GM21619 (cell line): Measurements from ENCODE around the gene GRAMD1B.

Source experiments
- ATAC-seq: cut with Tn5 transposase; IDR thresholded peaks from one replicate; pipeline ENCODE4 v1.9.1; 2021; ENCODE audit not compliant: unreplicated experiment

GRAMD1B gene

DNA sequence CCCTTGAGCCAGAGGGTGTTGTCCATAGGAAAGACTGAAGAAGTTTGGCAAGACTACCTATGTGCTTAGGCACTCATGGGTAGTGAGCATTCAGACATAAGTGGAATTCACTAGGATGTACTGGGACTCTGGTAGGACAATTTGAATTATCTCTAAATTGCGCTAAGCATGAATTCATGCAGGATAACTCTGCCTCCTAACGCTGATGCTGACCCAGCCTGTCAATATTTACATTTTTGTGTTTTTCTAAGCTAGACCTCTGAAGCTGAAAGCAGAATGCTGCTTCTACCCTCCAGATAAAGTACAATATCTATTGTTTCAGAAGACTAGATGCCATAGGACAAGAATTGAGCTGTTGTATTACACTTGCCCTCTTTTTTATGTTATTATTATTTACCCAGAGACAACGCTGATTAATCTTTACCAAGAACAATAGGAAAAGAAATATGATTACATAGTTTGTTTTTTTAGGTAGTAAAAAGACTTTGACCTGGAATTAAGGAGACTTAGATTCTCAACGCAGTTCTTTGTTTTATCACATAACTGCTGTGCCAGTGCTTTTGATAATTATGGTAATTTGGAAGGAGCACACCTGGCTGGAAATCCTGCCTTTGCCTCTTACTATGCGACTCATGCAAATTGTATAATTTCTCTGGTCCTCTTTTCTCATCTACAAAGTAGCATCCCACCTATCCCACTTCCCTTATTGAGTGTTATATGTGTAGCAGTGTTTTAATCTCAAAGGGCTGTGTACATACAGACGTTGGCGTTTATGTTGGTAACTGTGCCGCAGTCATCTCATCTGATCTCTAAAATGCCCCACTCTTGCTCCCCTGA, 21.2 kb upstream of the GRAMD1B start:
- no peak for ATAC-seq

DNA sequence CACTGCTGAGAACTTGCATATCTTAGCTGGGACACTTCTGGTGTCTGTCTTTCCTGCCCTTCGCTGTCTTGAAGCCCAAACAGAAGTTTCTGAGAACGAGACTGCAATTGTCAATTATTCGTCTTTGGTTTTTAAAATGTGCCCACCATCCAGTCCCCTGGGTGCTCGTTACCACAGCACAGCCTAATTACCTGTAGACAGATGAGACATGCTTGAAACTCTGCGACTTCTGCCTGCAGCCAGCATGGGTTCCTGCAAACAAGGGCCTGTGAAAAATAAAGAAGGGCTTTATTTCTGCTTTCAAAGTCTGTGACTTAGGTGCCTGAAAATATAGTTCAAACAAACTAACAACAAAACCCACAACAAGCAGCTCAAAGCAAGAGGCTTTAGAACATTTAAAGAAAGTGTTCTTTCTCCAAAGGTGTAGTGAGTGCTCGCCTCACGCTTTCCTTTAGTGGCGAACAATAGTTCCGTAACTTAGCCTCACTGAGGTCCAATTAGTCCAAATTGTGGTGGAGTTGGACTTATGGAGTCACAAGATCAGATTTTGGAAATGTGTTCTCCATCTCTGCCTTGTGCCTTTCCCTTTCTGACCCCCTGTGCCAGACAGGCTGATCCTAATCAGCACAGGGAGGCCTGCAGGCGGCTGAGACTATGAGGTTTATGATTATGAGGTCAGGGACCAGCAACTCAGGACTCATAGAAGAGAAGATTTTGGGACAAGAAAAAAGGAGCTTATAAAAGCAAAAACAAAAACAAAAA, 20.4 kb upstream of the GRAMD1B start:
- no peak for ATAC-seq

DNA sequence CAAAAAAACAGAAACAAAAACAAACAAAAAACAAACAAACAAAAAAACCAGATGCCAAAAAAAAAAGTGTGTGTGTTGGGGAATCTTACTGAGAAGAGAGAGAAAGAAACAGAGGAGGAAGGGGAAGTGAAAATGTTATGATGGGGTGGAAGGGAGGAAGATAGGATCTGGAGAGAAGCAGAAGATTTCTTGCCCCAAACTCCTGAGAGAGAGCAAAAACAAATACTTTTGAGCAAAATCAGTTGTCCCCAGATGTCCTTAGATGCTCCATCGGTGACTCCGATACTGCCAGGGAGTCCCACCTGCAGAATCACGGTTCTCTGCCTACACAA, 19.9 kb upstream of the GRAMD1B start:
- ATAC-seq, result no peak

DNA sequence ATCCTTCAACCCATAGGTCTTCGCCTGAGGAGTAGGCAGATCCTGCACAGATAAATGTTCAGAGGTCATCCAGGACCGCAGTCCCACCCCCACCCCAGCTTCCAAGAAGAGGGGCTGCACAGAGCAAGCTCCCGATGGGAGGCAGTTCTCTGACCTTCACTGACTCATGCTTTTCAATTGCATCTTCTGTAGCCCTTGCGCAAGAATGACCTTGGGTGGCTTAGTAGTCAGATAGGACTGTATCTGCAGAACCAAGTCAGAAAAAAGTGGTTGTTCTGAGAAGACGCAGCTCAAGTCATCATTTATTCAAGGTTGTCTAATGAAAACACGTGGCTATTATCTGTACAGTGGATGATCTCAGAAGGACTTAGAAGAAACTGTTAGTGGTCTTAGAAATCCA, 16.4 kb upstream of the GRAMD1B start:
- ATAC-seq, result no peak

DNA sequence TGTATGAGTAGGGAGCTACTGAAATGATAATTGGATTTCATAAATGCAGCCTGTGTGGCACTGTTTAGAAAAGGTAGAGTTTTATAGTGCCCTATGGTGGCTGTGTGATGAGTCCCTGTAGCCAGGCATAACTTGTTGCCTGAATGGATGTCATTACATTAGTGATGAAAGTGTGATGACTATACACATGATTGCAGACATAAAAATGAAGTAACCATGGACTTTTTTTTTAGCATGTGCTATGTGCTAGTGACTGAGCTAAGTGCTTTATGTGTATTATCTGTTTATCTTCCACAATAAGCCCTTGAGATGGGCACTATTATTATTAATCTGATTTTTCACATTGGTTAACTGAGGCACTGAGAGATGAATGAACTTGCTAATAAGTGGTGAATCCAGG, 13.5 kb upstream of the GRAMD1B start:
- ATAC-seq, result no peak

DNA sequence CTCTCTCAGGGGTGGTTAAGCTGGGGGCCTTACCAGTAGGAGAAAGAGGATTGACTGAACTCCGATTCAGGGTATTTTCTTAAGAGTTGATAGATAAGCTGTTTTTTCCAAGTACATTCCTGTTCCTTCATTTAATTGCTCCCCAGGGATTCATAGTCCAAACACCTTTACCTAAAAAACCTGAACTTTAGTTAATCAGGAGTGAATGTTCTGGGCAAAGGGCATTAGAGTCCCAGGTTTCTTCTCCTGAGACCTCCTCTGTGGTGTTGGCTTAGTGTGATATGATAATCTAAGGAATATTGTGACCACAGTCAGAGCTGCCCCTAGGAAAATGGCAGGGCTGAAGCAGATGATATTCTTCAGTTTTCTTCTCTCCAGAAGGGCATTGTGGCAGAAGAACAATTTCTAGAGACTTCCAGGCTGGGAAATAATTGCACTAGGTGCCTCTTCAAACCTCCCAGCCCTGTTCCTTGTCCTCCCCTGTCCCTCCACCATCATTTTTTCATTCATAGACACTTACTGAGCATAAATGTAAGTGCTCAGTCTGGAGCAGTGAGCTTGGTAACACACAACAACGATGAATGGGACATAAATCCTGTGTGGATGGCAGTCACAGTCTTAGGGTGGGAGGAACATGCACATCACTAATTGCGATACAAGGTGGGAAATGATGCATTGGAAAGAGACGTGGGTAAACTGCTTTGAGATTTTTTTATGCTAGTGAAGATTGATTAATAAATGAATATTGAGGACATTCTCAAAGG, 11.5 kb upstream of the GRAMD1B start:
- no peak for ATAC-seq

DNA sequence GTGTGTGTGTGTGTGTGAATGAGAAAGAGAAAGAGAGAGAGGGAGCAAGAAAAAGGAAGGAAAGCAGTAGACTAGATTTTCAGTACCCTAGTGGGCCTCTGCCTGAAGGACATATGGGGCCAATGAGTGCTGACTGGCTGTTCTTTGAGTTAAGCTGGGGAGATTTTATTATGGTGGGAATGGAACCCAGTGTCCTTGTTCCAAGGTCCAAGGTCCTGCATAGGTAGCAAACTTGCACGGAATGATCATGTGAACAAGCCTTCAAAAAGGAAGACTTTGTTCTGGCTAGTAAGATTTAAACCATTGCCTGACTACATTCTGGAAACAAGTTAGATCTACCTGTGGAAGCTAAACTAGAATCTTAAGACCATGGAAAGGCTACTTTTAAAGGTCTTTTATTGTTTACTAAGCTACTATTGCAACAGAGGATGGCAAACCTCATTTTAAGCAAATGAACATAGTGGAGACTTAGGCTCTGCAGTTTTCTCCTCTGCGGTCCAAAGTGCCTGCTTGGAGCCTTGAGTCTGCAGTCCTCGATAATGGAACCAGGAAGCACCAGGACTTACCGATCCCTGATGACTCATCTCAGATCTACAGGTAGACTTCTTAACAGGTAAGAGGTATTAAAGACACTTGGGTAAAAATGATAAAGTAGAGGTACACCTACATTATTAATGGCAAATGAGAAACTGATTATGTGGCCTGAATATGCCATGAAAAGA, 10.2 kb upstream of the GRAMD1B start:
- ATAC-seq, result no peak

DNA sequence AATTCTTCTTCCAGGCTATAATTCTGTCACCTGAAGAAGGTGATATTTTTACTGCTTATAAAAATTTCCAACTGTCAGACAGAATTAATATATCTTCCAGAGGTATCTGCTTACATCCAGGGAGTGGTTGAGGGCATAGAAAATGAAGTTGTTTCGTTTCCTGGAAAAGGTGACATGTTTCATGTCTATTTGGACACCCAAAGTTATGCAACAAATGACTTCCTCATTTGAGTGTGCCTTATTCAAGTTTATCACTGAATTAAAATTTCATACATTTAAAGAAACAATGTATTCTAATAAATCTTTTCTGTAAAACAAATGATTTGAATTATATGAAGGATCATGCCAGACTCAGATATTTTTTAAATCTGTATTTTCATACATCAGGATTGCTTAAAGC, 8.5 kb upstream of the GRAMD1B start:
- no peak for ATAC-seq

DNA sequence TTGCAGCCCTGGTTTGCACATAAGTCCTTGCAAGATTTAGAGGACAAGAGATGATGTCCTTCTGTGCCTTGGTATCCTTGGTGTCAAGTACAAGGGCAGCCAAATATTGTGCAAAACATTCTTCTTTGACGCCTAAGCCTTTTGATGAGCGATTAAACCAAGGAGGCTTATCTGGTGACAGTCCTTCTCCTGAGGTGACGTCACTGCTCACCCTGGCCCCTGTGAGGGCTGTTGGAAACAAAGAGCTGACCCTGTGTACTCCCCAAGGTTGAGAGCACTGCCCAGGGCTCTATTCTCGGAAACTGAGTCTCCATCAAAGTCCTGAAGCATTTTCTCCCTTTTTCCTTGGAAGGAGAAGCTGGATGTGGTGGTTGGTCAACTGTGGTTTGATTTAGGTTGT, 4.7 kb upstream of the GRAMD1B start:
- ATAC-seq, result no peak

DNA sequence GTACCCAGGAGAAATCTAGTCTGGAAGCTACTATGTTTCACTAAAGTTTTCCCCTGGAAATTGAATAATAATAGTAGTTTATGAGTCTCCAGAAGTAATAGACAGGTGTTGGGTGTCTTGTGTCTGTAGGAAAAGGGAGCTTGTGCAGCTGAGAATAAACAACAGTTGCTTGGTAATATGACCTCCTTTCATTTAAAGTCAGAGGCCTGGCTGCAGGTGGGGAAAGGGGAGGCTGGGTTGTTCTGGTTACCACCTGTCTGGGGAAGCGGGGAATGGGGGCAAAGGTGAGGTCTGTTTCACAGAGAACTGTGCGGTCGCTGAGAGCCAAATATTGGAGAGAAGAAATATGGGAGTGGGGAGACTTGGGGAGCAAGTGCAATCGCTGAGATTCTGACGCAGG, 3.3 kb upstream of the GRAMD1B start:
- ATAC-seq, result no peak

DNA sequence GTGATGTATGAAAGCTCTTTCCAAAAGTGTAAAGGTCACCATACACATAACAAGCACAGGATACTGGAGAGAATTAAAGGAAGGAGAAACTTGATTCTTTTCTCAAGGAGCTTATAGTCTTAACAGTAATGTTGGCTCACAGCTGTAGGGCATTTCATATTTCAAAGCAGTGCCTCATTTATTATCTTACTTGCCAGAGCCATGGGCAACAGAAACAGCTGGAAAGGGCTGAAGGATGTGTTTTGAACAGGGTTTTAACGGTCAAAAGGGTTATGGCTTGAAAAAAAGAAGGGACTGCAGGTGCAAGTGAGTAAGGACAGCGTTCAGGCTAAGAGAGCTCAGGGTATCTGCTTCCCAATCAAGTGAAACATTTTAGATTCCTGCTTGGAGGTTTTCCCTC, 2.7 kb upstream of the GRAMD1B start:
- no peak for ATAC-seq

DNA sequence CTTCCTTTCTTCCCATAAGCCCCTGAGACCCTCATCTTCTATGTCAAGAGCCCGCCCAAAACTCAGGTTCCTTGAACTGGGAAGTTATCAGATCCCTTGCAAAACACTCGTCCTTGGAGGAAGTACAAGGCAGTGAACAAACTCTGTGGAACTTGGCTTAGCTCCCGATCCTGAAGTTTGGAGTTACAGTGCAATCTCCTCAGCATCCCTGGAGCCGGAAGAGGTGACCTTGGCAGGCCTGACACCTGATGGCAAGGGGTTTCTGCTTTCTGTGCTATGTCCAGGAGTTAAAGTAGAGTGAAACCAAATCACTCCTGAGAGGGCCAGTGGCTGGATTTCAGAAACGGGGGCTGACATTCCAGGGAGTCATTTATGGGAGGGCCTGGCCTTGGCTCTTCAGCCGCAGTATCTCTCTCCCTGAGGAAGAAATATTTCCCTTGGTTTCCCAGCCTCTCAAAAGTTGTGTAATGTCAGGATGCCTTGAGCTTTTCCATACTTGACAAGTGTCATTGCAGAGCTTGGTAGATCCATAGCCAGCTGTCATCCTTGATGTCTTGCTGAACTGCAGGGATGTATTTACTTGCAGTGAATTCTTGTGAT, 1.9 kb upstream of the GRAMD1B start:
- no peak for ATAC-seq

DNA sequence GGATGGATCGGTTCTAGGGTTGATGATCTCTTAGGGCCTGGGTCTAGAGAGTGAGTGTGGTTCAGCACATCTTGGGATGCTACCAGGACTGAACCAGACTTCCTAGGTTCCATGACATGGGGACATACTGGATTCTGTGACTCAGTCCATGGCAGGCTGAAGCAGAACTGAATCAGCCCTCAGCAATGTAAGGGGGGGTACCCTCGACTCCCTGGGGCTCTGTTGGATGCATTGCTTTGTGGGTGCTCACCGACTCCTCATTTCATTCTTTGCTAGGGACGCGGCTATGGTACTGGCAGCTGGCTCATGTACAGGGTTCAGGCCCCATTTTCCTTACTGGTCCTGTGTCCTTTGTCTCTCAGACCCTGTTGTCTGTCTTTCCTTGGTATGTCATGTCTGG, 733 bp upstream of the GRAMD1B start:
- ATAC-seq, result no peak

DNA sequence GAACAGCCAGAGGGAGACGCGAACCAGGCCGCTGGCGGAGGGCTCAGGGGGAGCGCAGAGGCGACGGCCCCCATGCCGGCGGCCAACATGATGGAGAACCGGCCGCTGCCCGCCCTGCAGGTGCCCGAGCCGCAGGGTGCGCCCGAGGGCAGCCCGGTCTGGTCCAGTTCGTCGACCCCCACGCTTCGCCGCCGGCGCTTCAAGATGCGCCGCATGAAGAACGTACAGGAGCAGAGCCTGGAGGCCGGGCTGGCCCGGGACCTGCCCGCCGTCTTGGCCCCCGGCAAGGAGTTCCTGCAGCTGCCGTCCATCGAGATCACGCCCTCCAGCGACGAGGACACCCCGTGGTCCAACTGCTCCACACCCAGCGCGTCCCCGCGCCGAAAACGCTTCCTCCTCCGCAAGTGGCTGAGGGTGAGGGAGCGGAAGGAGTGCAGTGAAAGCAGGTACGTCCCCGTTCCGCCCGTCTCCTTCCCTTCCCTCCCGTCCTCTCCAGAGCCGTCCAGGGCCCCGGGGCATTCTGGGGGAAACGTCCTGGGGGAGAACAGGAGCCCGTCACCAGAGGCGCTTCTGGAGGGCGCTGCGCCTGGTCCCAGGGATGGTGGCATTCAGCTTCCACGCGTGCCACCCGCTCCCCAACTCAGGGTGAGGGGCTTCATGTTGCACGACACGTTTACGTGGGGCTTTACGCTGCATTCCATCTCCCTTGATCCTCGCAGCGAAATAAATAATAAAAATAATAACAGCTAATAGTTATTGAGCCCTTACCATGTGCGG, 840 bp downstream of the GRAMD1B start:
- ATAC-seq, result peak; percentile 43

DNA sequence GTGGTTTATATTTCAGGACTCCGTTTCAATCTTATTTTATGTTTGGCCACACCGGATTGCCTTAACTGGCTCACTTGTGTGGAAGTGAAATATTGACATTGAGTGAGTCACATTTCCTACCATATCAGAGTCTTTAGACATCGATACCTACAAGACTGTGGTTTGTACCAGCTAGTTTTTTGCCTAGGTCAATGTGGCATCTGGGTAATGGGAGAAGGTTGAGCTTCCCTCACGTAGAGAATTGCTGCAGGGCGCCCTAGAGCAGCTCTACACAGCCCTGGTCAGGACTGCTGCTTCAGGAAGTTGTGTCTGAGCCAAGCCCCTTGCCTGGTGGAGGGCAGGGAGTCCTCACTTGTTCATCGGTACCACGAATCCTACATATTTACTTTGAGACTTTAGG, 1.6 kb downstream of the GRAMD1B start:
- ATAC-seq, result no peak

DNA sequence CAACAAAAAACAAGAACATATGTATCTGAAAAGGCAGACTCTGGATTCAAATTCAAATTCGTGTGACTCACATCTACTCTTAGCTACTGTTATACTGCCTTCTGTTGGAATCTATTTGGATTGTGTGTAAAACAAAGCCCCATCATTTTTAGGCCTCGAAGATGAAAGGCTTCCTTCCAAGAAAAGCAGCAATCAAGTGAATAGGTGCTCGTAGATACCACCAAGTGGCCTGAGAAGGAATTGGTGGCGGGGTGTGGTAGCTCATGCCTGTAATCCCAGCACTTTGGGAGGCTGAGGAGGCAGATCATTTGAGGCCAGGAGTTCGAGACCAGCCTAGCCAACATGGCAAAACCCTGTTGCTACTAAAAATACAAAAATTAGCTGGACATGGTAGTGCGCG, 4.2 kb downstream of the GRAMD1B start:
- ATAC-seq, result no peak

DNA sequence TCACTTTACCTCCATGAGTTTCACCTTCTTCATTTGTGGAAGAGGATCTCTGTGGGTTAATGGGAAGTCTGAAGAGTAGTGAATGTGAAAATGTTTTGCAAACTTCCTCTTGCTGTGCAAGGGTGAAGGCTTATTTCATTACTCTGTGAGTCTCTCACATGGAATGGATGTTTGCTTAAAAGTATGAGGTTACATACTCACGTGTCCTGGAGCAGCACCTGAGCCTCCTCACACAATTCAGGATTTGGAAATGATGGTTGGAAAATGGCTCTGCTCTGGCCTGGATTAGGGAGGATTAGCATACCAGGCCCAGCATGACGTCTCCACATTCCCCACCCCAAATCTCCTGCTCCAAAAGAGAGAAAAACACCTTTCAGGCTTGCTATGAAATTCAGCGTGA, 4.8 kb downstream of the GRAMD1B start:
- no peak for ATAC-seq

DNA sequence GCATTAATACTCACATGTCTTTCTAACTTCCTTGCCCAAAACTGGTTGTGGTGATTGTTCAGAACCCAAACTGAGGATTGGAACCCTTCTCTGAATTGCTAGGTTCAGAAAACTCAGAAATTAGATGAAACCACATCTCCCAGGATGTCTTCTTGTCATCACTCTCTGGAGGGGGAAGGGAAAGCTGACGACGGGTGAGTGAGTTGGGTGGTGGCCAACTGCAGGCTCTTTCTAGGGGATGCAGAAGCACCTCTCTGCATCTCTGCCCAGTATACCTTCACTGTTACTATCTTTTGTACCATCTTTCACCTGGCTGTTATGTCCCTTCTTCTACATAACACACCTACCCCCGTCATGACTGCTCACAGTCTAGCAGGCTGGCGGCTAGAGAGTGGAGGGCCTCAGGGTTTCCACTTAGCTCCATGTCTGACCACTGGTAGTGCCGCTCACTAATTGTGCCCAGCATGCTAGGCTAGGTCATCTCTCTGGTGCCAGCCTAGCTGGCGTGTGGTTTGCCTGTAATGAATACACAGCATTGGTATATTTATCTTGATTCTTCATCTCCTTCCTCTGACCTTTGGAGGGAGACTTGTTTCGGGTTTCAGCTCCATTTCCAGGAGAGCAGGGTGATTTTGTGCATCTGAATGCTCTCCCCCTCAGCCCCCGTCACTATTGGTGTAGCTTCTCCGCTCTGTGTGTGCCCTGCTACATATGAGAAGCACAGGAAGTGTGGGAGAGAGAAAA, 7.3 kb downstream of the GRAMD1B start:
- no peak for ATAC-seq

DNA sequence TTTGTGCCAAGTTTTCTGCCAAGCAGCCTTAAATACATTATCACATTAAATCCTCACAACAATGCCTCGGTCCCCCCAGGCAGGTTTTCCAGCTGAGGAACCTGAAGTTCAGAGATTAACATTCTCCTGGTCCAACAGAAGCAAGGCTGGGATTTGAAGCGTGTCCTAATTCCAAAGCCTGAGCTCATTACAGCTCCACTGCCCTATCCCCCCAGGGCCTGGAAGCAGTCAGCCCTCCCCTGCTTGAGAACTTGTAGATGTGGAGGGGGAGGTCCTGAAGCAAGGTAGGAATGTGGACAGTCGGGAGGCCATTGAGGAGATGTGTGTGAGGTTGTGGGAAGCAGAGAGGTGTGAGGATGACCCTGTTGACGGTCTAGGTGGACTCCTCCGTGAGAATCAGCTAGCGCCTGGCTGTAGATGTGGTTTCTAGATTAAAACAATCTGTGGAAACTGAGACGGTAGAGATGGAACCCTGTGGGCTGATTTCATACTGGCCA, 8.1 kb downstream of the GRAMD1B start:
- no peak for ATAC-seq
